ENCODE measurements around the gene PLCD4.

PLCD4 gene

DNA sequence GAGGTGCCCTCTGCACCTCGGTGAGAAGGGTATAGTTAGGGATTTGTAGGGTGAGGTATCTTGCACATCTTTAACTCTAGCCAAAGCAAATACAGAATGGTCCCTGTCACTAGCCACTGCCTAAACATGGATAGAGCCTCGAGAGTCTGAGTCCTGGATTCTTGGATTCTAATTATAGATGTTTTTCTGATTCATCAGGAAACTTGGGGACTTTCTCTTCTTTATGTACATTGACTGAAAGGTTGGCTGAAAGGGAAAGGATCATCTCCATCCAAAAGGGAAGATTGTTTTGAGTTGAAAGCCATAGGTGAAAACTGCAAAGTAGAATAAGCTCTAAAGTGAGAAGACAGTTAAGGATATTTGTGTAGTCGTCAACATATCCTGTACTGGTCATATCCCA lies 72.4 kb downstream of the PLCD4 start:
- FAIRE-seq (no peak), DNase-seq (ENCODE audit: insufficient read length) (no peak)
- no peak for TF ChIP-seq POLR2AphosphoS5 (IDR thresholded peaks at IDR 0.05; ENCODE audit: low read depth, low read length)
- TF ChIP-seq TAF1 (IDR thresholded peaks at IDR 0.05; ENCODE audit: borderline replicate concordance, low read depth, low read length): no peak

All from GM12892 (cell line).